Tibial artery (tissue), 4 donors: ENCODE results near the gene MFAP3.

Experiments used
- DNase-seq, 2 donors: peaks; one replicate each; pipeline ENCODE4 v3.0.0-alpha.2; 2019
- H3K27ac ChIP-seq, 2 donors: fragments of 200-600 bp; sonication (generic) in 1 of 2; 1 replicate in 1 of 2; 2 replicates in 1 of 2; pipeline ENCODE4 v1.5.1; 2018 to 2019; ENCODE audit warnings: mild to moderate bottlenecking in 1 of 2
- H3K27me3 ChIP-seq, 2 donors: fragments of 200-600 bp; sonication (generic) in 1 of 2; one replicate each; pipeline versions ENCODE4 v1.5.1 to v1.6.0; 2016 to 2019
- H3K36me3 ChIP-seq, 3 donors: fragments of 200-600 bp; sonication (generic) in 2 of 3; one replicate each; pipeline ENCODE4 v1.5.1; 2016 to 2019; ENCODE audit warnings: mild to moderate bottlenecking in 2 of 3
- H3K4me1 ChIP-seq, 4 donors: fragments of 200-600 bp; sonication (generic) in 2 of 4; 1 replicate in 3 of 4; 2 replicates in 1 of 4; pipeline ENCODE4 v1.5.1; 2016 to 2019
- H3K4me3 ChIP-seq, 2 donors: fragments of 200-600 bp; sonication (generic) in 1 of 2; 1 replicate in 1 of 2; 2 replicates in 1 of 2; pipeline ENCODE4 v1.5.1; 2018 to 2019; ENCODE audit warnings: mild to moderate bottlenecking in 2 of 2
- H3K9me3 ChIP-seq, 3 donors: fragments of 200-600 bp; sonication (generic) in 1 of 3; one replicate each; pipeline ENCODE4 v1.5.1; 2016 to 2019
- intact Hi-C: fragments of 100-400 bp; cut with DNase I; formaldehyde crosslinking; loops from one replicate; pipeline ENCODE4 v1.15.0; 2023; ENCODE audit warnings: low total_unique reads
- TF ChIP-seq, protein P1 (sequence below), 2 experiments: fragments of 200-600 bp in 1 of 2; fragments of 450-650 bp in 1 of 2; IDR thresholded peaks; one replicate each; pipeline ENCODE4 v1.5.1; 2017 to 2019; ENCODE audit warnings: antibody characterized with exemption in 2 of 2, mild to moderate bottlenecking in 1 of 2, moderate library complexity in 1 of 2

MFAP3 gene

DNA sequence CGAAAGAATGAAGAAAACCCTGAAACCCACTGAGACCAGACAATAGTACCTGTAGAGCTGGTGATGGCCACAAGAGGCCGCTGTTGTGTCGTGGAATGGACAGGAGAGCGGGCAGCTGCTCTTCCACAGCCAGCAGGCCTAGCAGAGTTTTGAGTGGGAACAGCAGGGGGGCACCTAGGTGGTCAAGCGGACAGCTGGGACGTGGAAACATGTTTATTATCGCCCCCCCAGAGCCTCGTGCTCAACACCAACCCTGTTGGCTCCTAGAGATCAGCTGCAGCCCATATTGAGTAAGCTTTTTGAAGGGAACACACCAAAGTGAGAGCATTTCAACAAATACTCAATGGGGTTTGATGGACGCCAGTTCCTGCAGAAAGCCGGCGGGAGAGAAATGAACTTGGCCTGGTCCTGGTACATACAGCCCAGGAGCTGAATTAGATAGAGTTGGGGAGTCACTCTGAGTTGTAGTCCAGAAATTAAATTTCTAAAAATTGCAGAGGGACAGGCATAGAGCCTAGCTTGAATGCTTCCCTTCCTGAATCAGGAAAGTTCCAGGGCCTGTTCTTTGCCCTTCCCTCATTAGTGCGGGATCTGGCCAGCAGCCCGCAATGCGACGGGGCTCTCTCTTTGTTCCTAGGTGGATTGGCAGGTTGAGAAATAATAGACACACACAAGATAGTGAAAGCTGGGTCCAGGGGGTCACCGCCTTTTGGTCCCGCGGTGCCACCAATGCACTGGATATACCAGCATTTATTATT lies 33.8 kb downstream of the MFAP3 start:
- Histone ChIP-seq H3K27me3 (no peaks in the 10 kb centered on the region), H3K27ac (no peak overlapping the region), H3K4me1 (peaks cover 0 to 5% (median under 1%) of the 10 kb centered on the region in 4 donors), H3K9me3 (no peaks in the 10 kb centered on the region), H3K4me3 (no peak overlapping the region), H3K36me3 (no peaks in the 10 kb centered on the region)
- TF ChIP-seq, protein P1, sequence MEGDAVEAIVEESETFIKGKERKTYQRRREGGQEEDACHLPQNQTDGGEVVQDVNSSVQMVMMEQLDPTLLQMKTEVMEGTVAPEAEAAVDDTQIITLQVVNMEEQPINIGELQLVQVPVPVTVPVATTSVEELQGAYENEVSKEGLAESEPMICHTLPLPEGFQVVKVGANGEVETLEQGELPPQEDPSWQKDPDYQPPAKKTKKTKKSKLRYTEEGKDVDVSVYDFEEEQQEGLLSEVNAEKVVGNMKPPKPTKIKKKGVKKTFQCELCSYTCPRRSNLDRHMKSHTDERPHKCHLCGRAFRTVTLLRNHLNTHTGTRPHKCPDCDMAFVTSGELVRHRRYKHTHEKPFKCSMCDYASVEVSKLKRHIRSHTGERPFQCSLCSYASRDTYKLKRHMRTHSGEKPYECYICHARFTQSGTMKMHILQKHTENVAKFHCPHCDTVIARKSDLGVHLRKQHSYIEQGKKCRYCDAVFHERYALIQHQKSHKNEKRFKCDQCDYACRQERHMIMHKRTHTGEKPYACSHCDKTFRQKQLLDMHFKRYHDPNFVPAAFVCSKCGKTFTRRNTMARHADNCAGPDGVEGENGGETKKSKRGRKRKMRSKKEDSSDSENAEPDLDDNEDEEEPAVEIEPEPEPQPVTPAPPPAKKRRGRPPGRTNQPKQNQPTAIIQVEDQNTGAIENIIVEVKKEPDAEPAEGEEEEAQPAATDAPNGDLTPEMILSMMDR (IDR thresholded peaks at IDR 0.05): peak; percentile 92 to 94
- peak; percentile 84 for DNase-seq
- intact Hi-C loops: loop anchor here (2.0 to 5.0 kb wide), 2 partner anchors 105 to 332 kb away; no protein-coding TSS in a partner anchor

DNA sequence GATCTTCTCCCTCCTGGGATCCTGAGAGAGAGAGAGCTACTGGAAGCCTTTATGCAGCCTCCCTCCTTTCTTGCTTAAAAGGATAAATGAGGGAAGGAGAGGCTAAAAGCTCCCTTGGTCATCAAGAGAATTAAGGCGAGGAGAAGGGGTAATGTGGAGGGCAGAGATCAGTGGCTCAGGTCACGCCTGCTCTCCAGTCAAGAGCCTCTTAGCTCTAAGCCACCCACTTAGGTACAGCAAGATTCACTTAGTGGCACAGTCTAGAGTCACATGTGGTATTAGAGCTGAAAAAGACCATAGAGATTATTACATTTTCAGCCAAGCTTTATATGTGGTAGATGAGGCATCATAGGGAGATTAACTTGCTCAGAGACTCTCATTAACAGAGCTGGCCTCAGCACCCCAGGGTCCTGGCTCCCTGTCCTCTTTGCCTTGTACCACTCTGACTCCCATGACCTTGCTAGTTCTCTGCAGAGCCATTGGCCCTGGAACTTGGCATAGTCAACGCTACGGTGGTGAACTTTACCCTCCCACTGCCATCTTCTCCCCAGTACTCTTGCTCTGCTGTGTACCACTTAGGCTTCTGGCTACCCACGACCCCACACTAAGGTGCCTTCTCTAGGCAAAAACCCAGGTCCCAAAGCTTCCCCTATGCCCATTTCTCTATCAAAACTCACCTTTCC lies 37.6 kb downstream of the MFAP3 start:
- peaks cover 0 to 10% (median 4%) of the 10 kb centered on the region in 4 donors for H3K4me1 ChIP-seq
- no peaks in the 10 kb centered on the region for H3K9me3 ChIP-seq
- TF ChIP-seq, protein P1 (IDR thresholded peaks at IDR 0.05): no peak
- no peaks in the 10 kb centered on the region for H3K36me3 ChIP-seq
- no peak for DNase-seq
- H3K4me3 ChIP-seq: no peak overlapping the region
- H3K27ac ChIP-seq: no peak overlapping the region
- no peaks in the 10 kb centered on the region for H3K27me3 ChIP-seq
- intact Hi-C loops: no loop called here

DNA sequence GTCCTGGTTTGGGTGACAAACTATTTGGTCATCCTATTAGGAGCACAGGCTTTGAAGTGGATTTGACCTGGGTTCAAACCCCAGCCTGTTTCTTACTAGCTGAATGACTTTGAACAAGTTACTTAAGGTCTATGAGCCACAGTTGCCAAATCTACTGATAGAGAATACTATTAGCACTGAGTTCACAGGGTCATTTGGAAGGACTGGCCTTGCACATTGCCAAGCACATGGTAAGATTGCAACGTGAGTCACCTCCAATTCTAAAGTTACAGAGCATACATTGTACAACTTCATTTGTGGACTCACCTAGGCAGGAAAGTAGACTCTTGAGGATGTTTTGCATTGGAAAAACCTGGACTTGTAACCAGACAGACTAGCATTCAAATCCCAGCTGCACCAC lies 38.9 kb downstream of the MFAP3 start:
- H3K36me3 ChIP-seq: no peaks in the 10 kb centered on the region
- DNase-seq: no peak
- no peak overlapping the region for H3K4me3 ChIP-seq
- H3K27me3 ChIP-seq: no peaks in the 10 kb centered on the region
- no peak overlapping the region for H3K27ac ChIP-seq
- intact Hi-C loops: no loop called here
- H3K4me1 ChIP-seq: peaks cover 0 to 7% (median 3%) of the 10 kb centered on the region in 4 donors
- TF ChIP-seq, protein P1 (IDR thresholded peaks at IDR 0.05): no peak
- H3K9me3 ChIP-seq: no peaks in the 10 kb centered on the region

DNA sequence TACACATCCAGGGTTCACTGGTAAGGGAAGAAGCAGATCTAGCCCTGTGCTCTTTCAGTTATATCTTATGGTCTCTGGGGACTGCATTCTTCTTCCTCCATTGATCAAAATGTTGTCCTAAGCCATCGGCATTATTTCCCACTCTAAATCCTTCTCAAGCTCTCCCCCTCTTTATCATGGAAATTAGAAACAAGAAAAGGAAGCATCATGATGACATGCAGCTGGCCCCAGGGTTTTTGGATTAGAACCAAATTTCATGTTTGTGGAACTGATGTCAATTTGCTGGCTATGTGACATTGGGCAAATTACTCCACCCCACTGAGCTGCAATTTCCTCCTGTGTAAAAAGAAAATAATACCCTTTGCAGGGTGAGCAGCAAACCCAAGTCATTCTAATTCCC lies 39.5 kb downstream of the MFAP3 start:
- Histone ChIP-seq H3K9me3 (no peaks in the 10 kb centered on the region), H3K4me3 (no peak overlapping the region), H3K27ac (no peak overlapping the region), H3K27me3 (no peaks in the 10 kb centered on the region), H3K4me1 (peaks cover 0 to 7% (median 3%) of the 10 kb centered on the region in 4 donors), H3K36me3 (no peaks in the 10 kb centered on the region)
- intact Hi-C loops: no loop called here
- DNase-seq: no peak
- TF ChIP-seq, protein P1 (IDR thresholded peaks at IDR 0.05): no peak

DNA sequence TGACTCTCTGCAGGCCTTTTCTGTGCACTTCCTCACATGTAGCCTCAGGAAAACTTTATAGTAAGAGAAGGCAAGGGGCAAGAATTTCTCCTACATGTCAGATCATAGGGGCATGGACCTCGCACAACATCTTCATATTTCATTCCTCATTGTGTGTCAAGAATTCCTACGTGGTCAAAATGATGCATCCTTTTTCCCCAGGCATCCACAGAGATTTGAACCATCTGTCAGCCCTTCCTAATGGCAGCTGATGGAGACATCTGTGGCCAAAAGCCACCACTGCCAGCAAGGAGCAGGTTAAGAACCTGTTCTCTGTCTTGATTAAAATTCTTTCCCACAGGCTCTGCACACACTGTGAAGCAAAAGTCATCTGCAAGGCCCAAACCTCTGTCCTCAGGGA lies 42.5 kb downstream of the MFAP3 start:
- Histone ChIP-seq H3K9me3 (no peaks in the 10 kb centered on the region), H3K4me1 (peaks cover 0 to 7% (median 3%) of the 10 kb centered on the region in 4 donors), H3K36me3 (no peaks in the 10 kb centered on the region), H3K27me3 (no peaks in the 10 kb centered on the region), H3K4me3 (no peak overlapping the region), H3K27ac (no peak overlapping the region)
- no peak for DNase-seq
- TF ChIP-seq, protein P1 (IDR thresholded peaks at IDR 0.05): no peak
- intact Hi-C loops: no loop called here
